HG02763 (cell line): ENCODE data around the gene RBM46.
"Not testable (repeated sequence)": the region's sequence is repeated elsewhere in the genome, so short reads cannot be mapped to it uniquely, and the experiment has no call there.

ENCODE experiments used
- ATAC-seq: cut with Tn5 transposase; IDR thresholded peaks from one replicate; pipeline ENCODE4 v1.9.1; 2021; ENCODE audit warnings: mild to moderate bottlenecking, moderate library complexity; ENCODE audit not compliant: unreplicated experiment

Gene RBM46

GRCh38 chr4:154836513-154836912 lies 55.4 kb downstream of the RBM46 start:
- ATAC-seq = no peak

- ATAC-seq = no peak
Measured at GRCh38 chr4:154838155-154838554, 57.1 kb downstream of the RBM46 start.

GRCh38 chr4:154838694-154839093 lies 57.6 kb downstream of the RBM46 start:
- ATAC-seq = no peak

GRCh38 chr4:154854362-154854761 lies 73.3 kb downstream of the RBM46 start:
- ATAC-seq = no peak

- no peak for ATAC-seq
Measured at GRCh38 chr4:154858166-154858565, 77.1 kb downstream of the RBM46 start.

GRCh38 chr4:154868414-154869194 lies 87.5 kb downstream of the RBM46 start:
- ATAC-seq = no peak

GRCh38 chr4:154869301-154869700 lies 88.2 kb downstream of the RBM46 start:
- no peak for ATAC-seq

- no peak for ATAC-seq
Measured at GRCh38 chr4:154872198-154872597, 91.1 kb downstream of the RBM46 start.

GRCh38 chr4:154874049-154874448 lies 93.0 kb downstream of the RBM46 start:
- ATAC-seq = not testable (repeated sequence)

GRCh38 chr4:154877110-154877760 lies 96.2 kb downstream of the RBM46 start:
- no peak for ATAC-seq
